Activated CD4-positive, CD25-positive, alpha-beta regulatory T cell (primary cell): ENCODE results near the gene C1QTNF2.

Source experiments
- DNase-seq, 4 experiments: peaks; one replicate each; lab custom pipeline; 2025; lab: John Stamatoyannopoulos, UW

The C1QTNF2 gene

DNA sequence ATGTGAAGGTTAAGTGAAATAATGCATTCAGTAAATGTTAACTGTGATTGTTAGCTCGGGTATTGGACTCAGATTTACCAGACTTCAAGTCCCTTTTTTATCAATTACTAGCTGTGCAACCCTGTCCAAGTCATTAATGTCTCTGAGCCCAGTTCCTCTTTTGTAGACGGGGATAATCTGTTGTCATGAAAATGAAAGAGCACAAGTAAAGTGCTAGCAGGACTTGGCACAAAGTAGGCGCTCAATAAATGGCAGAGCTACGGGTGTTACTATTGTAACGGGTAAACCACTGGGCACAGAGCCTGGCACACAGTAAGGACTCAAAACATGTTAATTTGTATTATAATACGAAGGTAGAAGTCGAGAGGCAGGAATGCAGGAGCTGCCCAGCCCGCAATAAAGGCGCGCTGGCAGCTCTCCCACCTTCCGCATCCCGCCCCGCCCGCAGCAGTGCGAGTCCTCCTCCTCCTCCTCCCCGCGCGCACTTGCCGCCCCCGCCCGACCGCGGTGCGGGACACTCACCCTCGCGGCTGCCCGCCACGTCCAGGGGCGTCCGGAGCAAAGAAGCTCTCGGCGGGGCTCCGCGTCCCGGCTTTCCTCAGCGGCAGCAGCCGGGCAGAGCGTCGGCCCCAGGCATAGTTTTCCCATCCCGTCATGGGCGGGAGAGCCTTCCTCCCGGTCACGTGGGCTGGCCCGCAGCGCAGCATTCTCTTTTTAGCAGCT lies at the start of gene C1QTNF2:
Gene C1QTNF2, minus strand, starts transcription at position 637 of the 723 bp plus-strand sequence. CDS start 15,615 bp downstream, outside the sequence.
- no peak for DNase-seq

- no peak for DNase-seq
Measured at GRCh38 chr5:160420331-160420610, 49.8 kb upstream of the C1QTNF2 start.

DNA sequence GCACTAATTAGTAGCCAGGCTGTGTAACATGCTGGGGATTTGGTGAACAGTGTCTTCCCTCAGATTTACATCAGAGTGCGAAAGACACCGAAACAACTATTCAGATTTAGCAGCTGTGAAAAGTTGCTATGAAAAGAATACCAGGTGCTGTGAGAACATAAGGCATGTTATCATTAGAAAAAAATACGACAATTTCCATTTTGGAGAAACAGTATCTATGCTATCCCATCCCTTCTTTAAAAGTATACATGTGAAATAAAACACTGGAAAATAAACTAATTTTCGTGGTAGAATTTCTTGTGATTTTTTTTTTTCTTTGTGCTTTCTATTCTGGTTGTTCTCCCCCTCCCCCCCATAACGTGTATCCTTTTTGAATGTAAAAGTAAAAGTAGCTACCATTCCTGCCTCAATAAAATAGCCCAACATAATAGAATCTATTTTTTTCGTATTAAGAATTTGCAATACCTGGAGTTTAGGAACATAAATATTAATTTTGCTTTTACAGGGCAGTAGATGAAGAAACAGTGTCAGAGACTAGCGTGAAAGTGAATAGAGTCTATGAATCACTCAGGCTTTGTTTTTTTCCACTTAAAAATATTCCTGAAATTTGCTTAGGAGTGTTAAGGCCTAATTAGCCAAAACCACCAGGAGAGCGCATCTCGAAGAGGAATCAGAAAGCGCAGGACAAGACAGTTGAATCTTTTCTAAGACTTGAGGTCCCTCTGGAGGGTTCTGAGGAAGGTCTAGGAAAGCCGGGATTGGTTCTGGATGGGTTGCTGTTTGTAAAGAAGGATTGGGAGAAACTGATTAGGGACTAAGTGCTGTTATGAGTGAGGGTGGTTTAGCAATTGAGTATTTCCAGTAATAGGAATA lies 49.3 kb upstream of the C1QTNF2 start:
- no peak for DNase-seq

- DNase-seq: peak; percentile 79 to 88 (median 85)
Measured at GRCh38 chr5:160418561-160419457, 48.4 kb upstream of the C1QTNF2 start, which contains the start of gene SLU7. TSS of gene SLU7 (minus strand) at chr5:160419081. CDS start at chr5:160415294, 3,787 bp downstream.

GRCh38 chr5:160399402-160400353 lies 29.3 kb upstream of the C1QTNF2 start, which contains the start of gene FAM200C:
TSS of gene FAM200C (minus strand) at chr5:160400054. CDS start at chr5:160395490, 4,564 bp downstream.
- DNase-seq: peak; percentile 3 to 21 (median 16)

GRCh38 chr5:160398806-160399205 lies 28.4 kb upstream of the C1QTNF2 start:
- no peak for DNase-seq

DNA sequence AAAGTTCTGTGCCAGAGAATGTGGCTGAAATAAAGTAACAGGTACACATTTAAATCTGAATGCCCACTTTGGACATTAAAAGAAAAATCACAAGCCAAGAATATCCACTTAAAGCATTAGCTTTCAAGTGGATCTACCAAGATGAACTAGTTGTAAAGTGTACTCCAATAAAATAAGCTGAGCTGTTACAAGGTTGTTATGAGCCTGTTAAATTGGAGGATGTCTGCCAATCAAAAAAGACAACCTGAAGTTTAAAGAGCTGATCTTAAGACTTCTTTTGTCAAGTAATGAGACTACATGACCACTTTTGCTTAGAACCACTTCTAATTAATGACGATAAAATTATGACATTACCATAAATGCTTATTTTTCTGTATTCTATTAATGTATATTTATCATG lies 27.1 kb upstream of the C1QTNF2 start:
- no peak for DNase-seq

DNA sequence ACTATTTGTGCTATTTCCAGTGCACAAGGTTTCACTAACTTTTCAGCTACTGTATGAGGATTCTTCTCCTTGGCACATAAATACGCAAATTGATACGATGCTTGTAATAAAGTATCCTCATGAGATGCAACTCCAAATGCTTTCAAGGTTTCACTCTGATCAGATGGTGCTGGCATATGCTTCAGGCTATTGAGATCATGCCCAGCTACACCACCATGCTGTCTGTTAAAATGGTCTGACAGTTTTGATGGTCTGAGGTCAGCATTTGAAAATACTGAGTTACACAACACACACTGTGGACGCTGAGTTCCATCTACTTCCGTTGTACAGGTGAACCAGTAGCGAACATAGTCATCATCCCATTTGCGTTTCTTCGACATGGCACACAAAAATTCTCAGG lies 24.7 kb upstream of the C1QTNF2 start:
- DNase-seq: no peak

GRCh38 chr5:160390787-160391696 lies 20.6 kb upstream of the C1QTNF2 start:
- DNase-seq: no peak

DNA sequence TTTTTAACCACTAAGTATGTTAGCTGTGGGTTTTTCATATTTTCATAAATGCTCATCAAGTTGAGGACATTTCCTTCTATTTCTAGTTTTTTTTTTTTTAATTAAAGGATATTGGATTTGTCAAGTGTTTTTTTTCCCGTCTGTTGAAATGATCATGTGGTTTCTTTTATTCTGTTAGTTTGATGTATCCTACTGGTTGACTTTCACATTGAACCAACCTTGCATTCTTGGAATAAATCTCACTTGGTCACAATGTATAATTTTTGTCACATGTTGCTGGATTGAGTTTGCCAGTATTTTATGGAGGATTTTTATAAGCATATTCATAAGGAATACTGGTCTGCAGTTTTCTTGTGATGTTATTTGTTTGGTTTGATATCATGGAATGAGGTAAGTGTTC lies 17.0 kb upstream of the C1QTNF2 start:
- DNase-seq: no peak

DNA sequence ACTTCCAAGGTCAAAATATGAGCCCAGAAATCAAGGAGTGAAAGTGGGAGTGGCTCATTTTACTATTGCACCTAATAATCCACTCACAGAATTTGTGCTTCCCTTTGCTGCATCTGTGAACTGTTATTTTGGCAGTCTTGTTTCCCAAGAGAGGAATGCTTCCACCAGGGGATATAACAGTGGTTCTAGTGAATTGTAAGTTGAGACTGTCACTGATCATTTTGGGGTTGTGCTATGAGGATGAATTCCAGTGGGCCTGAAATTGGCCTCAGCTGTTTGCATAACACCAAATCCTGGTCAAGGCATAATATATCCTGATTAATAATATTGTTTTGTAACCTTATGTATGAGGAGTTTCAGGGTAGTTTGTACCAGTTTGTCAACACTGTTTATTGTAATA lies 15.1 kb upstream of the C1QTNF2 start:
- no peak for DNase-seq

DNA sequence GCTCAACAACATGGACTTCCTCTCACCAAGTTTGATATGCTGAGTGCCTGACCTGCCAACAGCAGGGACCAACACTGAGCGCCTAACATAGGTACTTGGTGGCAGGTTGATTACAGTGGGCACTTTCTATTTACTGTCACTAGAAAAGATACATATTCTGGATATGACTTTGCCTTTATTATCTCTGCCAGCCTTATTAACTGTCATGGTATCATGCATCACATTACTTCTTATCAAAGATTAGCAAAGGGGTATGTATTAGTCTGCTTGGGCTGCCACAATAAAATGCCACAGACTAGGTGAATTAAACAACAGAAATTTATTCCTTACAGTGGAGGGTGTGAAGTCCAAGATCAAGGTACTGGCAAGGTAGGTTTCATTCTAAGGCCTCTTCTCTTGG lies 14.3 kb upstream of the C1QTNF2 start:
- no peak for DNase-seq

GRCh38 chr5:160382346-160382745 lies 11.9 kb upstream of the C1QTNF2 start:
- DNase-seq: no peak

GRCh38 chr5:160380041-160380440 lies 9.6 kb upstream of the C1QTNF2 start:
- DNase-seq: no peak

DNA sequence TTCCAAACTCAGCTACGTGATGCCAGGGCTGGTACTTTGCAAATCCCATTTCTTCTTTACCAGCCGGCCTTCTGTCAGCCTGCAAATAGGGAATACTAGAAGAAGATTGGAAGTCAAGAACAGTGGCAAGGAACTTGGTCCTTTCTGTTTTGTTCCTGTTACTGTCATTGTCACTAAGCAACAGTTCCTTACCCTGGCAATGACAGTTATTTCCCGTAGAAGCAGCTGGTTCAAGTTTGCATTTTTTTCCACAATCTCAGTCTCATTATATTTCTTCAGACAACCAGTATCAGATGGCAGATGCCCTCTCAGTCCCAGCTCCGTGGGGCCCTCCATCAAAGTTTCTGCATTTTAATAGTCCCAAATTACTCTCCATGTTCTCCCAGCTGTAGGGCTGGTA lies 9.1 kb upstream of the C1QTNF2 start:
- no peak for DNase-seq

DNA sequence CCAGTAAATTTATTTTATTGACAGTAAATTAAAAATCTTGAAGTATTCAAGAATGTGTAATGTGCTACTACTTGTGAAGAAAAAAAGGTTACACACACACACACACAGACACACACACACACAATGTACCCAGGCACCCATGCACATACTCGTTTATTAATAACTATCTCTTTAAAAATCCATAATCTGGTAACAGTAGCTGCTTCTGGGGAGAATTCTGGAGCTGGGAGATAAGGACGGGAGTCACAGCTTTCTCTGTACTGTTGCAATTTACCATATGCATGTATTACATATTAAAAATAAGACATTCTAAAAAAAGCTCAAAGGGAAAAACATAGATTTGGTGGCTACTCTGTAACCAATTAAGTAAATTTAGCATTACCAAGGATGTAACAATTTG lies 7.9 kb upstream of the C1QTNF2 start:
- no peak for DNase-seq

- no peak for DNase-seq
Measured at GRCh38 chr5:160377651-160378050, 7.2 kb upstream of the C1QTNF2 start.

DNA sequence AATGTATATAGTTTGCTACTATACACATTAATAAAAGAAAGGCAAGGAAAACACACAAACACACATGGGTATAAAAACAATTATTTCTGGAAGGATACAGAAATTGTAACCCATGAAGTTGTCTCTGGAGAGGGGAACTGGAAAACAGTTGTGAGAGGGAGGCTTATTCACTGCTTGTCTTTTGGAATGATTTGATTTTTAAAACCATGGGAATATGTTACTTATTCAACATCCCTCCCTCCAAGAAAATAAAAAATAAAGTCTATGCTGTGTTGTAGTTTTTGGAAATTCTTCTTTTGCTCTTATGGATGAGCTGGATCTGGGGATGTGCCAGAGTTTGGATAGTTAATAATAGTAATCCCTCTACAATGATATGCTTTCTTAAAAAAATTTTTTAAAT lies 6.0 kb upstream of the C1QTNF2 start:
- DNase-seq: no peak

GRCh38 chr5:160375701-160376100 lies 5.3 kb upstream of the C1QTNF2 start:
- no peak for DNase-seq

- DNase-seq: no peak
Measured at GRCh38 chr5:160375166-160375565, 4.7 kb upstream of the C1QTNF2 start.
